HG03025 (cell line): ENCODE measurements around the gene PRM2.

Experiments used
- ATAC-seq: cut with Tn5 transposase; IDR thresholded peaks from one replicate; pipeline ENCODE4 v1.9.1; 2021; ENCODE audit warnings: mild to moderate bottlenecking, moderate library complexity; ENCODE audit not compliant: unreplicated experiment, low FRiP score

Gene PRM2

GRCh38 chr16:11250786-11251524 lies 25.3 kb downstream of the PRM2 start:
- no peak for ATAC-seq

- ATAC-seq: no peak
These were observed 26.0 kb downstream of the PRM2 start for GRCh38 chr16:11250091-11250785.

- ATAC-seq: no peak
These were observed 26.8 kb downstream of the PRM2 start for GRCh38 chr16:11249233-11250061.

- ATAC-seq: no peak
These were observed 28.1 kb downstream of the PRM2 start for GRCh38 chr16:11248133-11248532.

GRCh38 chr16:11245988-11246387 lies 30.3 kb downstream of the PRM2 start:
- no peak for ATAC-seq

GRCh38 chr16:11245222-11245737 lies 31.0 kb downstream of the PRM2 start:
- ATAC-seq: no peak

GRCh38 chr16:11242658-11243057 lies 33.6 kb downstream of the PRM2 start:
- ATAC-seq: no peak

GRCh38 chr16:11241480-11242204 lies 34.6 kb downstream of the PRM2 start:
- no peak for ATAC-seq

- no peak for ATAC-seq
These were observed 35.4 kb downstream of the PRM2 start for GRCh38 chr16:11240636-11241473.

- no peak for ATAC-seq
These were observed 36.3 kb downstream of the PRM2 start for GRCh38 chr16:11239644-11240632.

GRCh38 chr16:11238272-11239202 lies 37.7 kb downstream of the PRM2 start:
- ATAC-seq: no peak

- no peak for ATAC-seq
These were observed 39.6 kb downstream of the PRM2 start for GRCh38 chr16:11236461-11237254.

GRCh38 chr16:11235703-11235991 lies 40.6 kb downstream of the PRM2 start:
- ATAC-seq: no peak

- no peak for ATAC-seq
These were observed 41.2 kb downstream of the PRM2 start for GRCh38 chr16:11234884-11235702.

- ATAC-seq: no peak
These were observed 42.4 kb downstream of the PRM2 start for GRCh38 chr16:11233727-11234376.
